ENCODE measurements around the gene TMEM125.

Gene TMEM125

GRCh38 chr1:43318831-43319230 is 49.0 kb downstream of the TMEM125 start:
- TF ChIP-seq CTCF (IDR thresholded peaks at IDR 0.05; ENCODE audit: low read depth, low read length): no peak
- DNase-seq (ENCODE audit: low read depth, low spot score): no peak
- in situ Hi-C loops (cut with HindIII; ENCODE audit: low sequenced_read_pairs): no loop called here
- no peak overlapping the region for H3K4me3 ChIP-seq (ENCODE audit: low read depth, low read length)

- TF ChIP-seq CTCF (IDR thresholded peaks at IDR 0.05; ENCODE audit: low read depth, low read length): no peak
- no peak for DNase-seq (ENCODE audit: low read depth, low spot score)
- in situ Hi-C loops (cut with HindIII; ENCODE audit: low sequenced_read_pairs): no loop called here
- no peak overlapping the region for H3K4me3 ChIP-seq (ENCODE audit: low read depth, low read length)
These were observed 49.5 kb downstream of the TMEM125 start for GRCh38 chr1:43319288-43319687.

GRCh38 chr1:43319766-43320165 is 50.0 kb downstream of the TMEM125 start:
- H3K4me3 ChIP-seq (ENCODE audit: low read depth, low read length): no peak overlapping the region
- in situ Hi-C loops (cut with HindIII; ENCODE audit: low sequenced_read_pairs): no loop called here
- no peak for TF ChIP-seq CTCF (IDR thresholded peaks at IDR 0.05; ENCODE audit: low read depth, low read length)
- DNase-seq (ENCODE audit: low read depth, low spot score): no peak

GRCh38 chr1:43321331-43321891 is 51.6 kb downstream of the TMEM125 start:
- TF ChIP-seq CTCF (IDR thresholded peaks at IDR 0.05; ENCODE audit: low read depth, low read length): no peak
- in situ Hi-C loops (cut with HindIII; ENCODE audit: low sequenced_read_pairs): no loop called here
- DNase-seq (ENCODE audit: low read depth, low spot score): no peak
- no peak overlapping the region for H3K4me3 ChIP-seq (ENCODE audit: low read depth, low read length)

- in situ Hi-C loops (cut with HindIII; ENCODE audit: low sequenced_read_pairs): no loop called here
- H3K4me3 ChIP-seq (ENCODE audit: low read depth, low read length): no peak overlapping the region
- no peak for DNase-seq (ENCODE audit: low read depth, low spot score)
- no peak for TF ChIP-seq CTCF (IDR thresholded peaks at IDR 0.05; ENCODE audit: low read depth, low read length)
These were observed 52.7 kb downstream of the TMEM125 start for GRCh38 chr1:43322506-43322905.
